ENCODE data around the gene DBN1.

DNA sequence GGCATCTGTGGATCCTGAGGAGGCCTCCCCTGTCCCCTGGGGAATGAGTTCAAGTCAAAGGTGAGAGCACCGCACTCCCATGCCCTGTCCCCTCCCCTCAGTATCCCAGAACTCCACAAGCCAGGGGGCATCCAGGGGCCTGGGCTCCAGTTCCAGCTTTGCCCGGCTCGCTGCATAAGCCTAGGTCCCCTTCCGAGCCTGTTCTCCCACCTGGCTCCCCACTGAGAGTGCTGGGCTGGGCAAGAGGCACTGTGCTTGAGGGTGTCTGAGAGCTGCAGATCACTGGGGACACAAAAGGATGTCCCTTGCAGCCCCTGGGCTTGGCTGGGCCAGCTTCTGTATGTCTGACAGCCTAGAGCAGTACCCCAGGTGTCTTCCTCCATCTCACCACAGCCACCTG lies 31.6 kb upstream of the DBN1 start:
- TF ChIP-seq POLR2A (IDR thresholded peaks at IDR 0.05) (no peak), CTCF (IDR thresholded peaks at IDR 0.05) (no peak)
